HepG2 (cell line): ENCODE measurements around the gene EFCAB3.
"Not testable (repeated sequence)": the region's sequence is repeated elsewhere in the genome, so short reads cannot be mapped to it uniquely, and the experiment has no call there.

Experiments
- EP300 ChIP-seq, 3 experiments: sonication (generic) in 1 of 3; formaldehyde crosslinking in 1 of 3; IDR thresholded peaks; 2 replicates each; pipeline versions ENCODE4 v1.5.1 to v1.6.1; 2011 to 2020; ENCODE audit warnings: low read depth in 2 of 3, low read length in 2 of 3, borderline replicate concordance in 1 of 3, improper control_type of control experiment in 1 of 3, mild to moderate bottlenecking in 1 of 3, missing genetic modification reagents in 1 of 3, moderate library complexity in 1 of 3
- HDAC2 ChIP-seq: sonication (generic); formaldehyde crosslinking; IDR thresholded peaks from 2 replicates; pipeline ENCODE4 v1.4.0; 2020; ENCODE audit warnings: missing genetic modification reagents
- HNRNPLL ChIP-seq: fragments of 200-400 bp; formaldehyde crosslinking; IDR thresholded peaks from 2 replicates; pipeline ENCODE4 v1.6.1; 2017; ENCODE audit warnings: mild to moderate bottlenecking, low read depth, low read length; ENCODE audit not compliant: poor library complexity, severe bottlenecking
- MEF2D ChIP-seq: sonication (generic); formaldehyde crosslinking; IDR thresholded peaks from 2 replicates; pipeline ENCODE4 v1.5.1; 2020; ENCODE audit warnings: mild to moderate bottlenecking, missing genetic modification reagents
- SMC3 ChIP-seq: IDR thresholded peaks from 2 replicates; pipeline ENCODE4 v1.6.1; 2011; ENCODE audit warnings: low read length, improper control_type of control experiment
- TCF7L2 ChIP-seq: IDR thresholded peaks from 2 replicates; pipeline ENCODE4 v1.6.1; 2011; ENCODE audit warnings: mild to moderate bottlenecking, low read depth, low read length, moderate library complexity
- ZNF777 ChIP-seq: sonication (generic); formaldehyde crosslinking; IDR thresholded peaks from 2 replicates; pipeline ENCODE4 v1.4.0; 2020; ENCODE audit warnings: missing genetic modification reagents
- TF ChIP-seq, protein P1 (sequence below), 2 experiments: sonication (generic) in 1 of 2; formaldehyde crosslinking in 1 of 2; IDR thresholded peaks; 2 replicates each; pipeline versions ENCODE4 v1.4.0 to v1.6.1; 2018 to 2020; ENCODE audit warnings: missing genetic modification reagents in 2 of 2, borderline replicate concordance in 1 of 2, low read depth in 1 of 2, mild to moderate bottlenecking in 1 of 2, missing biosample characterization in 1 of 2
- TF ChIP-seq, protein P2 (sequence below): sonication (generic); IDR thresholded peaks from 2 replicates; pipeline ENCODE4 v1.6.1; 2016; ENCODE audit warnings: low read depth, borderline replicate concordance
- TF ChIP-seq, protein P3 (sequence below): sonication (generic); formaldehyde crosslinking; IDR thresholded peaks from 2 replicates; pipeline ENCODE4 v1.5.0; 2020; ENCODE audit warnings: mild to moderate bottlenecking, missing genetic modification reagents, moderate library complexity

DNA sequence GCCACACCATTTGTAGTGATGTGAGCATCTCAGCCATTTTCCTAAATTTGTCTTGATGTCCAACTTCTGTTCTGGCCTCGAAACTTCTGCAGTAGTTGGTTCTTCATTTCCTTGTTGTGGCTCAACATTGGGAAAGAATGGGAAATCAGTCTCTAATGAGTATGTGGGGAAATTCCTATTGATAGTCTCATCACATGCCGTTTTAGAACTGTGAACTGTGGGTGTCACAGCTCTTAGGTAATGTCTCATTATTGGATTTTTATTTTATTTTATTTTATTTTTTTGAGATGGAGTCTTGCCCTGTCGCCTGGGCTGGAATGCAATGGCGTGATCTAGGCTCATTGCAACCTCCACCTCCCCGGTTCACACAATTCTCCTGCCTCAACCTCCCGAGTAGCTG is 60.8 kb downstream of the EFCAB3 start:
- TF ChIP-seq, protein P1, sequence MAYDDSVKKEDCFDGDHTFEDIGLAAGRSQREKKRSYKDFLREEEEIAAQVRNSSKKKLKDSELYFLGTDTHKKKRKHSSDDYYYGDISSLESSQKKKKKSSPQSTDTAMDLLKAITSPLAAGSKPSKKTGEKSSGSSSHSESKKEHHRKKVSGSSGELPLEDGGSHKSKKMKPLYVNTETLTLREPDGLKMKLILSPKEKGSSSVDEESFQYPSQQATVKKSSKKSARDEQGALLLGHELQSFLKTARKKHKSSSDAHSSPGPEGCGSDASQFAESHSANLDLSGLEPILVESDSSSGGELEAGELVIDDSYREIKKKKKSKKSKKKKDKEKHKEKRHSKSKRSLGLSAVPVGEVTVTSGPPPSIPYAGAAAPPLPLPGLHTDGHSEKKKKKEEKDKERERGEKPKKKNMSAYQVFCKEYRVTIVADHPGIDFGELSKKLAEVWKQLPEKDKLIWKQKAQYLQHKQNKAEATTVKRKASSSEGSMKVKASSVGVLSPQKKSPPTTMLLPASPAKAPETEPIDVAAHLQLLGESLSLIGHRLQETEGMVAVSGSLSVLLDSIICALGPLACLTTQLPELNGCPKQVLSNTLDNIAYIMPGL (CRISPR knock-in tag; IDR thresholded peaks at IDR 0.05; ENCODE audit: borderline replicate concordance in 1 of 2, low read depth in 1 of 2): not testable (repeated sequence)
- TF ChIP-seq HDAC2; MEF2D (CRISPR knock-in tag); HNRNPLL; SMC3; TCF7L2; ZNF777 (CRISPR knock-in tag); EP300 (IDR thresholded peaks at IDR 0.05; ENCODE audit: low read depth in 2 of 2, low read length in 2 of 2); EP300 (CRISPR knock-in tag; IDR thresholded peaks at IDR 0.05; ENCODE audit: borderline replicate concordance): not testable (repeated sequence)
- TF ChIP-seq, protein P2, sequence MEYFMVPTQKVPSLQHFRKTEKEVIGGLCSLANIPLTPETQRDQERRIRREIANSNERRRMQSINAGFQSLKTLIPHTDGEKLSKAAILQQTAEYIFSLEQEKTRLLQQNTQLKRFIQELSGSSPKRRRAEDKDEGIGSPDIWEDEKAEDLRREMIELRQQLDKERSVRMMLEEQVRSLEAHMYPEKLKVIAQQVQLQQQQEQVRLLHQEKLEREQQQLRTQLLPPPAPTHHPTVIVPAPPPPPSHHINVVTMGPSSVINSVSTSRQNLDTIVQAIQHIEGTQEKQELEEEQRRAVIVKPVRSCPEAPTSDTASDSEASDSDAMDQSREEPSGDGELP: not testable (repeated sequence)
- TF ChIP-seq, protein P3, sequence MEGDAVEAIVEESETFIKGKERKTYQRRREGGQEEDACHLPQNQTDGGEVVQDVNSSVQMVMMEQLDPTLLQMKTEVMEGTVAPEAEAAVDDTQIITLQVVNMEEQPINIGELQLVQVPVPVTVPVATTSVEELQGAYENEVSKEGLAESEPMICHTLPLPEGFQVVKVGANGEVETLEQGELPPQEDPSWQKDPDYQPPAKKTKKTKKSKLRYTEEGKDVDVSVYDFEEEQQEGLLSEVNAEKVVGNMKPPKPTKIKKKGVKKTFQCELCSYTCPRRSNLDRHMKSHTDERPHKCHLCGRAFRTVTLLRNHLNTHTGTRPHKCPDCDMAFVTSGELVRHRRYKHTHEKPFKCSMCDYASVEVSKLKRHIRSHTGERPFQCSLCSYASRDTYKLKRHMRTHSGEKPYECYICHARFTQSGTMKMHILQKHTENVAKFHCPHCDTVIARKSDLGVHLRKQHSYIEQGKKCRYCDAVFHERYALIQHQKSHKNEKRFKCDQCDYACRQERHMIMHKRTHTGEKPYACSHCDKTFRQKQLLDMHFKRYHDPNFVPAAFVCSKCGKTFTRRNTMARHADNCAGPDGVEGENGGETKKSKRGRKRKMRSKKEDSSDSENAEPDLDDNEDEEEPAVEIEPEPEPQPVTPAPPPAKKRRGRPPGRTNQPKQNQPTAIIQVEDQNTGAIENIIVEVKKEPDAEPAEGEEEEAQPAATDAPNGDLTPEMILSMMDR (CRISPR knock-in tag): not testable (repeated sequence)
